ENCODE data around the gene THADA. TPM values are rescaled to one million over a fixed set of nuclear protein-coding genes. Genes with fewer than 3 reads are reported as not detected.

Gene THADA
- total RNA-seq, 1 donor from 2014 or later, result 11.0 TPM

- H3K4me3 ChIP-seq (ENCODE audit: low read depth, low read length), result no peak overlapping the region
- TF ChIP-seq CTCF (conservative IDR thresholded peaks at IDR 0.05; ENCODE audit: low read depth, low read length), result no peak
- no peak for DNase-seq (ENCODE audit: low read depth)
Observed at GRCh38 chr2:43461453-43462073, 134.3 kb downstream of the THADA start.

GRCh38 chr2:43460611-43461365 lies 135.1 kb downstream of the THADA start:
- no peak for DNase-seq (ENCODE audit: low read depth)
- H3K4me3 ChIP-seq (ENCODE audit: low read depth, low read length), result no peak overlapping the region
- TF ChIP-seq CTCF (conservative IDR thresholded peaks at IDR 0.05; ENCODE audit: low read depth, low read length), result no peak

- H3K4me3 ChIP-seq (ENCODE audit: low read depth, low read length), result no peak overlapping the region
- DNase-seq (ENCODE audit: low read depth), result no peak
- no peak for TF ChIP-seq CTCF (conservative IDR thresholded peaks at IDR 0.05; ENCODE audit: low read depth, low read length)
Observed at GRCh38 chr2:43460174-43460546, 135.7 kb downstream of the THADA start.

- no peak for DNase-seq (ENCODE audit: low read depth)
- TF ChIP-seq CTCF (conservative IDR thresholded peaks at IDR 0.05; ENCODE audit: low read depth, low read length), result no peak
- no peak overlapping the region for H3K4me3 ChIP-seq (ENCODE audit: low read depth, low read length)
Observed at GRCh38 chr2:43459446-43460173, 136.2 kb downstream of the THADA start.

- no peak overlapping the region for H3K4me3 ChIP-seq (ENCODE audit: low read depth, low read length)
- no peak for DNase-seq (ENCODE audit: low read depth)
- no peak for TF ChIP-seq CTCF (conservative IDR thresholded peaks at IDR 0.05; ENCODE audit: low read depth, low read length)
Observed at GRCh38 chr2:43458014-43458628, 137.7 kb downstream of the THADA start.

GRCh38 chr2:43455731-43456642 lies 139.9 kb downstream of the THADA start:
- no peak for DNase-seq (ENCODE audit: low read depth)
- H3K4me3 ChIP-seq (ENCODE audit: low read depth, low read length), result no peak overlapping the region
- peak; percentile 42 for TF ChIP-seq CTCF (conservative IDR thresholded peaks at IDR 0.05; ENCODE audit: low read depth, low read length)
